ENCODE results near the gene PRDM10. TPM values are rescaled to one million over a fixed set of nuclear protein-coding genes. Genes with fewer than 3 reads are reported as not detected.

The PRDM10 gene
- polyA plus RNA-seq, 1 donor from 2014 or later, result 13.7 TPM

- H3K4me2 ChIP-seq (ENCODE audit: low read length), result no peak overlapping the region
- TF ChIP-seq SMC3 (conservative IDR thresholded peaks at IDR 0.05; ENCODE audit: poor library complexity) (no peak), MXI1 (conservative IDR thresholded peaks at IDR 0.05; ENCODE audit: poor library complexity, severe bottlenecking) (no peak), CTCF (IDR thresholded peaks at IDR 0.05; ENCODE audit: poor library complexity, severe bottlenecking) (no peak), EP300 (conservative IDR thresholded peaks at IDR 0.05; ENCODE audit: poor library complexity, severe bottlenecking) (no peak), EZH2 (IDR thresholded peaks at IDR 0.05; ENCODE audit: borderline replicate concordance, insufficient read depth, low read length, poor library complexity, severe bottlenecking) (no peak), RAD21 (conservative IDR thresholded peaks at IDR 0.05) (no peak), POLR2AphosphoS5 (IDR thresholded peaks at IDR 0.05) (no peak), TAF1 (IDR thresholded peaks at IDR 0.05; ENCODE audit: low read depth) (no peak), REST (IDR thresholded peaks at IDR 0.05; ENCODE audit: borderline replicate concordance) (no peak)
- no peak overlapping the region for H3K4me3 ChIP-seq (ENCODE audit: low read length)
- H3K9me3 ChIP-seq (ENCODE audit: low read length), result no peaks in the 10 kb centered on the region
- no peaks in the 10 kb centered on the region for H3F3A ChIP-seq (ENCODE audit: insufficient read depth, low read length, poor library complexity, severe bottlenecking)
- H3K79me2 ChIP-seq (replicated peaks; ENCODE audit: insufficient read depth, low read length), result peaks cover 37% of the 10 kb centered on the region
- no peaks in the 10 kb centered on the region for H3K27me3 ChIP-seq (ENCODE audit: insufficient read depth, low read depth, low read length)
- no peaks in the 10 kb centered on the region for H4K20me1 ChIP-seq (ENCODE audit: insufficient read depth)
- H3K9me2 ChIP-seq (ENCODE audit: insufficient read depth, low read length), result no peaks in the 10 kb centered on the region
- no peaks in the 10 kb centered on the region for H3K36me3 ChIP-seq (ENCODE audit: insufficient read depth, low read length)
- no peak overlapping the region for H3K27ac ChIP-seq (ENCODE audit: low read length)
- H2AFZ ChIP-seq (ENCODE audit: low read depth, low read length), result no peak overlapping the region
- no peak overlapping the region for H3K9ac ChIP-seq (ENCODE audit: low read length)
These were observed 6.3 kb downstream of the PRDM10 start for GRCh38 chr11:129996113-129996870.

GRCh38 chr11:129995163-129995562, 7.5 kb downstream of the PRDM10 start:
- no peak overlapping the region for H3K9ac ChIP-seq (ENCODE audit: low read length)
- no peaks in the 10 kb centered on the region for H3K36me3 ChIP-seq (ENCODE audit: insufficient read depth, low read length)
- peaks cover 32% of the 10 kb centered on the region for H3K79me2 ChIP-seq (replicated peaks; ENCODE audit: insufficient read depth, low read length)
- no peak overlapping the region for H3K4me2 ChIP-seq (ENCODE audit: low read length)
- H3K9me3 ChIP-seq (ENCODE audit: low read length), result no peaks in the 10 kb centered on the region
- TF ChIP-seq TAF1 (IDR thresholded peaks at IDR 0.05; ENCODE audit: low read depth) (no peak), EZH2 (IDR thresholded peaks at IDR 0.05; ENCODE audit: borderline replicate concordance, insufficient read depth, low read length, poor library complexity, severe bottlenecking) (no peak), CTCF (IDR thresholded peaks at IDR 0.05; ENCODE audit: poor library complexity, severe bottlenecking) (no peak)
- H3K9me2 ChIP-seq (ENCODE audit: insufficient read depth, low read length), result no peaks in the 10 kb centered on the region
- no peak overlapping the region for H2AFZ ChIP-seq (ENCODE audit: low read depth, low read length)
- no peaks in the 10 kb centered on the region for H3K27me3 ChIP-seq (ENCODE audit: insufficient read depth, low read depth, low read length)
- H3K27ac ChIP-seq (ENCODE audit: low read length), result no peak overlapping the region
- H3F3A ChIP-seq (ENCODE audit: insufficient read depth, low read length, poor library complexity, severe bottlenecking), result no peaks in the 10 kb centered on the region
- no peak overlapping the region for H3K4me3 ChIP-seq (ENCODE audit: low read length)
- H4K20me1 ChIP-seq (ENCODE audit: insufficient read depth), result no peaks in the 10 kb centered on the region
